ENCODE measurements around the gene FER. TPM values are rescaled to one million over a fixed set of nuclear protein-coding genes. Genes with fewer than 3 reads are reported as not detected.

Gene FER
- total RNA-seq, 1 donor from 2014 or later: 19.2 TPM

- H3K4me1 ChIP-seq: no peaks in the 10 kb centered on the region
- intact Hi-C loops (cut with DNase I): no loop called here
- TF ChIP-seq POLR2A (IDR thresholded peaks at IDR 0.05) (no peak), CTCF (IDR thresholded peaks at IDR 0.05) (no peak), POLR2AphosphoS5 (IDR thresholded peaks at IDR 0.05; ENCODE audit: insufficient read depth in 1 of 2, low read depth in 1 of 2) (no peak)
These were observed 153.0 kb downstream of the FER start for GRCh38 chr5:108900668-108901067.

GRCh38 chr5:108905805-108906204 is 158.1 kb downstream of the FER start:
- no peak overlapping the region for H3K4me3 ChIP-seq
- intact Hi-C loops (cut with DNase I): no loop called here
- no peaks in the 10 kb centered on the region for H3K4me1 ChIP-seq
- H3K36me3 ChIP-seq: no peaks in the 10 kb centered on the region
- H3K27me3 ChIP-seq: no peaks in the 10 kb centered on the region
- DNase-seq (ENCODE audit: extremely low spot score in 2 of 2): no peak
- no peak for TF ChIP-seq POLR2AphosphoS5 (IDR thresholded peaks at IDR 0.05; ENCODE audit: insufficient read depth in 1 of 2, low read depth in 1 of 2)
- TF ChIP-seq CTCF (IDR thresholded peaks at IDR 0.05): no peak
- TF ChIP-seq POLR2A (IDR thresholded peaks at IDR 0.05): no peak
- no peak overlapping the region for H3K27ac ChIP-seq
- H3K9me3 ChIP-seq: no peaks in the 10 kb centered on the region

More at GRCh38 chr5:108900668-108901067, 153.0 kb downstream of the FER start:
- no peak overlapping the region for H3K4me3 ChIP-seq
- DNase-seq (ENCODE audit: extremely low spot score in 2 of 2): no peak
- H3K27ac ChIP-seq: no peak overlapping the region
- no peaks in the 10 kb centered on the region for H3K27me3 ChIP-seq
- H3K9me3 ChIP-seq: no peaks in the 10 kb centered on the region
- H3K36me3 ChIP-seq: peaks cover 0 to 3% of the 10 kb centered on the region in 2 donors

GRCh38 chr5:108910627-108911026 is 162.9 kb downstream of the FER start:
- no peak for DNase-seq (ENCODE audit: extremely low spot score in 2 of 2)
- H3K36me3 ChIP-seq: no peaks in the 10 kb centered on the region
- H3K4me3 ChIP-seq: no peak overlapping the region
- H3K9me3 ChIP-seq: no peaks in the 10 kb centered on the region
- intact Hi-C loops (cut with DNase I): loop anchor here (10.0 kb wide), 1 partner anchor 906 kb away; no protein-coding TSS in a partner anchor
- H3K4me1 ChIP-seq: no peaks in the 10 kb centered on the region
- no peaks in the 10 kb centered on the region for H3K27me3 ChIP-seq
- no peak overlapping the region for H3K27ac ChIP-seq
- TF ChIP-seq POLR2AphosphoS5 (IDR thresholded peaks at IDR 0.05; ENCODE audit: insufficient read depth in 1 of 2, low read depth in 1 of 2): no peak
- no peak for TF ChIP-seq CTCF (IDR thresholded peaks at IDR 0.05)
- TF ChIP-seq POLR2A (IDR thresholded peaks at IDR 0.05): no peak

GRCh38 chr5:108911055-108911454 is 163.4 kb downstream of the FER start:
- H3K36me3 ChIP-seq: no peaks in the 10 kb centered on the region
- H3K4me3 ChIP-seq: no peak overlapping the region
- no peak for TF ChIP-seq POLR2A (IDR thresholded peaks at IDR 0.05)
- no peak for TF ChIP-seq CTCF (IDR thresholded peaks at IDR 0.05)
- no peak for TF ChIP-seq POLR2AphosphoS5 (IDR thresholded peaks at IDR 0.05; ENCODE audit: insufficient read depth in 1 of 2, low read depth in 1 of 2)
- no peak overlapping the region for H3K27ac ChIP-seq
- intact Hi-C loops (cut with DNase I): loop anchor here (10.0 kb wide), 1 partner anchor 906 kb away; no protein-coding TSS in a partner anchor
- H3K9me3 ChIP-seq: no peaks in the 10 kb centered on the region
- DNase-seq (ENCODE audit: extremely low spot score in 2 of 2): no peak
- H3K27me3 ChIP-seq: no peaks in the 10 kb centered on the region
- no peaks in the 10 kb centered on the region for H3K4me1 ChIP-seq

- intact Hi-C loops (cut with DNase I): loop anchor here (10.0 kb wide), 1 partner anchor 913 kb away; no protein-coding TSS in a partner anchor
- H3K27ac ChIP-seq: no peak overlapping the region
- H3K36me3 ChIP-seq: no peaks in the 10 kb centered on the region
- TF ChIP-seq POLR2A (IDR thresholded peaks at IDR 0.05) (no peak), CTCF (IDR thresholded peaks at IDR 0.05) (no peak), POLR2AphosphoS5 (IDR thresholded peaks at IDR 0.05; ENCODE audit: insufficient read depth in 1 of 2, low read depth in 1 of 2) (no peak)
- H3K4me3 ChIP-seq: no peak overlapping the region
- no peaks in the 10 kb centered on the region for H3K4me1 ChIP-seq
- no peaks in the 10 kb centered on the region for H3K27me3 ChIP-seq
- no peaks in the 10 kb centered on the region for H3K9me3 ChIP-seq
- DNase-seq (ENCODE audit: extremely low spot score in 2 of 2): no peak
These were observed 169.9 kb downstream of the FER start for GRCh38 chr5:108917596-108917995.
